H9 (cell line): ENCODE measurements around the gene DYNLT2B. TPM values are rescaled to one million over a fixed set of nuclear protein-coding genes. Genes with fewer than 3 reads are reported as not detected.

Experiments
- DNase-seq: peaks from one replicate; pipeline ENCODE4 v3.0.0-alpha.2; 2017
- H2AFZ ChIP-seq: one replicate; pipeline ENCODE4 v1.6.1; 2013; ENCODE audit warnings: mild to moderate bottlenecking, low read length, control low read depth, moderate library complexity
- H2AK5ac ChIP-seq: 2 replicates; pipeline ENCODE4 v1.6.1; 2013; ENCODE audit warnings: low read length, control low read depth, mixed read lengths; ENCODE audit not compliant: insufficient read length
- H2BK120ac ChIP-seq: one replicate; pipeline ENCODE4 v1.6.1; 2013; ENCODE audit warnings: low read depth, mild to moderate bottlenecking, low read length, control low read depth, inconsistent platforms; ENCODE audit not compliant: poor library complexity, severe bottlenecking
- H2BK12ac ChIP-seq: 2 replicates; pipeline ENCODE4 v1.6.1; 2013; ENCODE audit warnings: low read length, control low read depth, mixed read lengths, low read depth; ENCODE audit not compliant: insufficient read length
- H2BK15ac ChIP-seq: 2 replicates; pipeline ENCODE4 v1.6.1; 2013; ENCODE audit warnings: low read depth, low read length, control low read depth
- H2BK20ac ChIP-seq: one replicate; pipeline ENCODE4 v1.6.1; 2013; ENCODE audit warnings: low read depth, mild to moderate bottlenecking, low read length, control low read depth, inconsistent platforms; ENCODE audit not compliant: poor library complexity, severe bottlenecking
- H2BK5ac ChIP-seq: 2 replicates; pipeline ENCODE4 v1.6.1; 2013; ENCODE audit warnings: low read length, control low read depth, mixed read lengths; ENCODE audit not compliant: insufficient read length
- H3K14ac ChIP-seq: 2 replicates; pipeline ENCODE4 v1.6.1; 2013; ENCODE audit warnings: low read length, control low read depth; ENCODE audit not compliant: insufficient read depth
- H3K18ac ChIP-seq: 2 replicates; pipeline ENCODE4 v1.6.1; 2013; ENCODE audit warnings: low read depth, mild to moderate bottlenecking, mixed read lengths, low read length, control low read depth; ENCODE audit not compliant: insufficient read length
- H3K23ac ChIP-seq: 2 replicates; pipeline ENCODE4 v1.6.1; 2013; ENCODE audit warnings: low read length, control low read depth, mixed read lengths, low read depth; ENCODE audit not compliant: insufficient read length
- H3K23me2 ChIP-seq: 2 replicates; pipeline ENCODE4 v1.6.1; 2013; ENCODE audit warnings: low read depth, mild to moderate bottlenecking, mixed read lengths, low read length, control low read depth; ENCODE audit not compliant: insufficient read length, poor library complexity, severe bottlenecking
- H3K27ac ChIP-seq: 2 replicates; pipeline ENCODE4 v1.5.1; 2013; ENCODE audit warnings: low read length, control low read depth, mixed read lengths, low read depth; ENCODE audit not compliant: insufficient read length
- H3K27me3 ChIP-seq: 2 replicates; pipeline ENCODE4 v1.6.1; 2013; ENCODE audit warnings: low read length, control low read depth, inconsistent platforms; ENCODE audit not compliant: insufficient read depth
- H3K4ac ChIP-seq: 2 replicates; pipeline ENCODE4 v1.6.1; 2013; ENCODE audit warnings: low read depth, mild to moderate bottlenecking, control low read depth, inconsistent platforms, low read length, moderate library complexity
- H3K4me1 ChIP-seq: 2 replicates; pipeline ENCODE4 v1.6.1; 2013; ENCODE audit warnings: low read length, control low read depth, inconsistent platforms; ENCODE audit not compliant: insufficient read depth
- H3K4me2 ChIP-seq: 2 replicates; pipeline ENCODE4 v1.6.1; 2013; ENCODE audit warnings: low read length, control low read depth, mixed read lengths; ENCODE audit not compliant: insufficient read length, insufficient read depth
- H3K56ac ChIP-seq: 2 replicates; pipeline ENCODE4 v1.6.1; 2013; ENCODE audit warnings: low read depth, mild to moderate bottlenecking, mixed read lengths, low read length, control low read depth; ENCODE audit not compliant: insufficient read length
- H3K79me1 ChIP-seq: 2 replicates; pipeline ENCODE4 v1.6.1; 2013; ENCODE audit warnings: low read depth, mild to moderate bottlenecking, moderate library complexity, low read length, control low read depth, inconsistent platforms; ENCODE audit not compliant: insufficient read depth, poor library complexity, severe bottlenecking
- H3K79me2 ChIP-seq: 2 replicates; pipeline ENCODE4 v1.6.1; 2013; ENCODE audit warnings: low read length, control low read depth, inconsistent platforms; ENCODE audit not compliant: insufficient read depth
- H3K9ac ChIP-seq: 2 replicates; pipeline ENCODE4 v1.6.1; 2013; ENCODE audit warnings: low read length, control low read depth, mixed read lengths; ENCODE audit not compliant: insufficient read length; ENCODE audit errors: extremely low read depth
- H3K9me3 ChIP-seq: one replicate; pipeline ENCODE4 v1.6.1; 2013; ENCODE audit warnings: low read depth, low read length, inconsistent platforms; ENCODE audit not compliant: control insufficient read depth
- H3T11ph ChIP-seq: one replicate; pipeline ENCODE4 v1.6.1; 2013; ENCODE audit warnings: mild to moderate bottlenecking, low read length, control low read depth, inconsistent platforms
- H4K20me1 ChIP-seq: one replicate; pipeline ENCODE4 v1.6.1; 2013; ENCODE audit not compliant: control insufficient read depth, insufficient read length, insufficient read depth
- H4K5ac ChIP-seq: 2 replicates; pipeline ENCODE4 v1.6.1; 2013; ENCODE audit warnings: low read depth, mild to moderate bottlenecking, mixed read lengths, low read length, control low read depth; ENCODE audit not compliant: insufficient read length
- H4K8ac ChIP-seq: replicated peaks from 2 replicates; pipeline ENCODE4 v1.6.1; 2013; ENCODE audit warnings: low read length, control low read depth, mixed read lengths, low read depth; ENCODE audit not compliant: insufficient read length
- H4K91ac ChIP-seq: 2 replicates; pipeline ENCODE4 v1.6.1; 2013; ENCODE audit warnings: low read depth, mild to moderate bottlenecking, moderate library complexity, mixed read lengths, low read length, control low read depth; ENCODE audit not compliant: insufficient read length
- H3K27ac Mint-ChIP-seq, 3 experiments: 2 replicates in 2 of 3; 3 replicates in 1 of 3; pipeline ENCODE4 v1.8.0; 2020 to 2021; ENCODE audit warnings: mixed read lengths in 3 of 3, mild to moderate bottlenecking in 1 of 3, moderate library complexity in 1 of 3
- H3K27me3 Mint-ChIP-seq: 2 replicates; pipeline ENCODE4 v1.8.0; 2021; ENCODE audit warnings: low read depth, mild to moderate bottlenecking, moderate library complexity, mixed read lengths
- H3K36me3 Mint-ChIP-seq, 3 experiments: 2 replicates in 2 of 3; 3 replicates in 1 of 3; pipeline ENCODE4 v1.8.0; 2020 to 2021; ENCODE audit warnings: low read depth in 3 of 3, mixed read lengths in 3 of 3; ENCODE audit not compliant: insufficient read depth in 1 of 3
- H3K4me1 Mint-ChIP-seq, 2 experiments: 2 replicates each; pipeline ENCODE4 v1.8.0; 2020; ENCODE audit warnings: mixed read lengths in 2 of 2
- H3K4me3 Mint-ChIP-seq, 2 experiments: 2 replicates in 1 of 2; 3 replicates in 1 of 2; pipeline ENCODE4 v1.8.0; 2020 to 2021; ENCODE audit warnings: mild to moderate bottlenecking in 2 of 2, mixed read lengths in 2 of 2, moderate library complexity in 1 of 2
- H3K9me3 Mint-ChIP-seq, 2 experiments: 2 replicates in 1 of 2; 3 replicates in 1 of 2; pipeline ENCODE4 v1.8.0; 2020; ENCODE audit warnings: mild to moderate bottlenecking in 2 of 2, mixed read lengths in 2 of 2, moderate library complexity in 1 of 2
- CTCF ChIP-seq: fragments of 200-600 bp; sonication (generic); conservative IDR thresholded peaks from 3 replicates; pipeline ENCODE4 v1.8.0; 2021; ENCODE audit warnings: antibody characterized with exemption, mild to moderate bottlenecking
- WGBS: extraction: QIAGEN DNeasy Blood & Tissue Kit; methylation state at CpG from one replicate; pipeline ENCODE4 v1.1.7; 2013; ENCODE audit warnings: missing lambda C conversion rate, low lambda C conversion rate, mixed read lengths; ENCODE audit not compliant: insufficient read length; ENCODE audit errors: extremely low coverage; 5-methylcytosine and 5-hydroxymethylcytosine counted together
- total RNA-seq: library from RNA; stranded (reverse); gene quantifications from 2 replicates; pipeline ENCODE4 v1.2.1, GENCODE V29; 2021

Gene DYNLT2B
- total RNA-seq, 1 experiment from 2014 or later: 12.4 TPM

DNA sequence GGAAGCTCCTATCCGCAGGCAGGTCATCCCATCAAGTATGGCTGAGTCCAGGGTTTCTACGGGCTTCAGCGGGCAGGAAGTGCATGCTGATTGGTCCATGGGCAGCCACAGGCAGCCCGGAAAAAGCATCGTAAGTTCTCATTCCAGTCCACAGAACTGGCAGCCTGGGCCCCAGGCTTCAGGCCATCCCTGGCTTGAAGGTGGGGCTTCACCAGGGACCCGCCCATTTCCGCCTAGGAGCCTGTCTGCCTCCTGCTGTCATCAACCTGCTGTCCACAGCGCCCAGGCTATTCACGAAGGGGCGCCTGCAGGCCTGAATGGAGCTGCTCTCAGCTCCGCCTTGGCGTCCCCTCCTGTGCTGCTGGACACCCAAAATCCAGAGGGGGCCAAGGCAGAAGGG is 44.4 kb downstream of the DYNLT2B start:
- H2BK12ac ChIP-seq: no peak overlapping the region
- H3K4ac ChIP-seq: no peak overlapping the region
- H3K23ac ChIP-seq: no peak overlapping the region
- H4K91ac ChIP-seq: no peak overlapping the region
- H3K79me2 ChIP-seq: no peaks in the 10 kb centered on the region; the same call in 1 of the 2 replicates
- no peak overlapping the region for H3K27ac ChIP-seq
- no peaks in the 10 kb centered on the region for H3K27me3 ChIP-seq
- peaks cover 3% of the 10 kb centered on the region for H3K79me1 ChIP-seq
- whole genome bisulfite sequencing: no CpG with 5 or more reads among the region's 12 CpGs
- no peak for TF ChIP-seq CTCF
- Mint-ChIP-seq H3K4me3 (no peak overlapping the region), H3K9me3 (peaks cover 8 to 9% of the 10 kb centered on the region in 2 experiments; a peak in 4 of 5 replicates), H3K4me1 (peaks cover 0 to 5% of the 10 kb centered on the region in 2 experiments; a peak in 1 of 4 replicates), H3K27ac (peak overlapping the region in 2 of 3 experiments; percentile 53 to 56; a peak in 2 of 7 replicates), H3K36me3 (peaks cover 16 to 40% (median 24%) of the 10 kb centered on the region in 3 experiments; a peak in 6 of 7 replicates), H3K27me3 (no peaks in the 10 kb centered on the region)
- H3T11ph ChIP-seq: no peak overlapping the region
- H3K9me3 ChIP-seq: peaks cover 6% of the 10 kb centered on the region
- no peak overlapping the region for H4K5ac ChIP-seq
- H2AK5ac ChIP-seq: no peak overlapping the region
- H2AFZ ChIP-seq: no peak overlapping the region
- no peak overlapping the region for H2BK5ac ChIP-seq
- H2BK20ac ChIP-seq: no peak overlapping the region
- H3K56ac ChIP-seq: no peak overlapping the region
- H3K23me2 ChIP-seq: no peaks in the 10 kb centered on the region
- H2BK120ac ChIP-seq: no peak overlapping the region
- H4K20me1 ChIP-seq: no peaks in the 10 kb centered on the region
- H3K4me2 ChIP-seq: no peak overlapping the region
- H3K14ac ChIP-seq: no peak overlapping the region
- no peak overlapping the region for H3K9ac ChIP-seq
- peak; percentile 97 for DNase-seq
- no peak overlapping the region for H4K8ac ChIP-seq
- H3K18ac ChIP-seq: no peak overlapping the region
- no peak overlapping the region for H2BK15ac ChIP-seq
- no peaks in the 10 kb centered on the region for H3K4me1 ChIP-seq
